Breast epithelium (tissue), 4 donors: ENCODE data around the gene PDCD7. TPM values are rescaled to one million over a fixed set of nuclear protein-coding genes. Genes with fewer than 3 reads are reported as not detected.

Source experiments
- DNase-seq, 2 donors: peaks; one replicate each; pipeline ENCODE4 v3.0.0-alpha.2; 2019; ENCODE audit warnings: low spot score in 2 of 2
- H3K27ac ChIP-seq, 2 donors: fragments of 200-600 bp; sonication (generic) in 1 of 2; one replicate each; pipeline ENCODE4 v1.5.1; 2016 to 2019; ENCODE audit warnings: mild to moderate bottlenecking in 1 of 2
- H3K27me3 ChIP-seq, 2 donors: fragments of 200-600 bp; sonication (generic) in 1 of 2; one replicate each; pipeline versions ENCODE4 v1.5.1 to v1.6.0; 2017 to 2019; ENCODE audit warnings: control low read depth in 1 of 2, mild to moderate bottlenecking in 1 of 2
- H3K36me3 ChIP-seq: fragments of 200-600 bp; one replicate; pipeline ENCODE4 v1.5.1; 2019
- H3K4me1 ChIP-seq, 2 donors: fragments of 200-600 bp; sonication (generic); one replicate each; pipeline ENCODE4 v1.5.1; 2016 to 2019; ENCODE audit warnings: control low read depth in 1 of 2
- H3K4me3 ChIP-seq, 3 donors: fragments of 200-600 bp; sonication (generic); 1 replicate in 2 of 3; 2 replicates in 1 of 3; pipeline ENCODE4 v1.5.1; 2016 to 2019; ENCODE audit warnings: mild to moderate bottlenecking in 3 of 3, moderate library complexity in 2 of 3
- H3K9me3 ChIP-seq, 2 donors: fragments of 200-600 bp; sonication (generic) in 1 of 2; one replicate each; pipeline ENCODE4 v1.5.1; 2016 to 2019; ENCODE audit warnings: control low read depth in 1 of 2
- CTCF ChIP-seq, 3 donors: fragments of 450-650 bp; IDR thresholded peaks; one replicate each; pipeline ENCODE4 v1.5.1; 2016 to 2017; ENCODE audit warnings: antibody characterized with exemption in 3 of 3, mild to moderate bottlenecking in 3 of 3, moderate library complexity in 3 of 3
- POLR2A ChIP-seq: fragments of 450-650 bp; IDR thresholded peaks from one replicate; pipeline ENCODE4 v1.6.1; 2016; ENCODE audit warnings: antibody characterized with exemption, mild to moderate bottlenecking, moderate library complexity
- POLR2AphosphoS5 ChIP-seq, 3 donors: sonication (generic); formaldehyde crosslinking; IDR thresholded peaks; one replicate each; pipeline ENCODE4 v1.6.1; 2017; ENCODE audit warnings: antibody characterized with exemption in 3 of 3
- intact Hi-C: fragments of 100-400 bp; cut with DNase I; formaldehyde crosslinking; loops from one replicate; pipeline ENCODE4 v1.15.1; 2023; ENCODE audit warnings: low total_unique reads
- total RNA-seq, 3 donors: library from RNA; depleted of rRNA; stranded (reverse); fragments of >200 nt; gene quantifications; one replicate each; pipeline ENCODE4 v1.1.0, GENCODE V29; 2016

Gene PDCD7
- total RNA-seq, 3 donors from 2014 or later, result 21.6 to 26.7 (median 24.4) TPM

GRCh38 chr15:65175511-65175910, 41.9 kb upstream of the PDCD7 start:
- no peak overlapping the region for H3K27ac ChIP-seq
- no peaks in the 10 kb centered on the region for H3K4me1 ChIP-seq
- H3K27me3 ChIP-seq, result no peaks in the 10 kb centered on the region
- DNase-seq, result no peak
- H3K36me3 ChIP-seq, result peaks cover 3% of the 10 kb centered on the region
- H3K4me3 ChIP-seq, result no peak overlapping the region
- intact Hi-C loops, result no loop called here
- no peaks in the 10 kb centered on the region for H3K9me3 ChIP-seq
- TF ChIP-seq POLR2AphosphoS5 (IDR thresholded peaks at IDR 0.05) (no peak), POLR2A (no peak), CTCF (IDR thresholded peaks at IDR 0.05) (no peak)

DNA sequence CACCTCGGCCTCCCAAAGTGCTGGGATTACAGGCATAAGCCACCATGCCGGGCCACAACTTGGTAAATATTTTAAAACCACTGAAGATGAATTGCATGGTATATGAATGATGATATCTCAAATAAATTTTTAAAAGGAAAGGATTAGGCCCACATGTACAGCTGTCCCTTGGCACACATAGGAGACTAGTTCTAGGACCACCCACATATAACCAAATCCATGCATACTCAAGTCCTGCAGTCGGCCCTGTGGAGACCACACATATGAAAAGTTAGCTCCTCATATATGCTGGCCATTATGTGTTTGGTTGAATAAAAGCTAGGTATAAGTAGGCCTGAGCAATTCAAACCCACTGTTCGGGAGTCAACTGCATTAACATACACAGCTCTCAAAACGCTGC, 40.9 kb upstream of the PDCD7 start:
- DNase-seq, result no peak
- H3K36me3 ChIP-seq, result peaks cover 3% of the 10 kb centered on the region
- no peaks in the 10 kb centered on the region for H3K9me3 ChIP-seq
- no peak overlapping the region for H3K4me3 ChIP-seq
- TF ChIP-seq POLR2AphosphoS5 (IDR thresholded peaks at IDR 0.05), result no peak
- TF ChIP-seq POLR2A, result no peak
- TF ChIP-seq CTCF (IDR thresholded peaks at IDR 0.05), result no peak
- H3K27me3 ChIP-seq, result no peaks in the 10 kb centered on the region
- intact Hi-C loops, result no loop called here
- no peaks in the 10 kb centered on the region for H3K4me1 ChIP-seq
- H3K27ac ChIP-seq, result no peak overlapping the region

DNA sequence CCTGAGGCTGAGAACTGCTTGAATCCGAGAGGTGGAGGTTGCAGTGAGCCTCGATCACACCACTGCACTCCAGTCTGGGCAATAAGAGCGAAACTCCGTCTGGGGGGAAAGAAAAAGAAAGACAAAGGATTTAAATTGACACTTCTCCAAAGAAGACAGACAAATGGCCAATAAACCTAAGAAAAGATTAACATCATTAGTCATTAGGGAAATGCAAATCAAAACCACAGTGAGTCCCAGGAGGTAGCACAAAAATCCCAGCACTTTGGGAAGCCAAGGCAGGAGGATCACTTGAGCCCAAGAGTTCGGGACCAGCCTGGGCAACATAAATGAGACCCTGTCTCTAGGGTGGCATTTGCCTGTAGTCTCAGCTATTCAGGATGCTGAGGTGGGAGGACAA, 38.9 kb upstream of the PDCD7 start:
- no peak for DNase-seq
- Histone ChIP-seq H3K27ac (no peak overlapping the region), H3K4me3 (no peak overlapping the region), H3K4me1 (no peaks in the 10 kb centered on the region), H3K9me3 (no peaks in the 10 kb centered on the region), H3K36me3 (peaks cover 3% of the 10 kb centered on the region), H3K27me3 (no peaks in the 10 kb centered on the region)
- TF ChIP-seq POLR2AphosphoS5 (IDR thresholded peaks at IDR 0.05) (no peak), CTCF (IDR thresholded peaks at IDR 0.05) (no peak), POLR2A (no peak)
- intact Hi-C loops, result no loop called here

DNA sequence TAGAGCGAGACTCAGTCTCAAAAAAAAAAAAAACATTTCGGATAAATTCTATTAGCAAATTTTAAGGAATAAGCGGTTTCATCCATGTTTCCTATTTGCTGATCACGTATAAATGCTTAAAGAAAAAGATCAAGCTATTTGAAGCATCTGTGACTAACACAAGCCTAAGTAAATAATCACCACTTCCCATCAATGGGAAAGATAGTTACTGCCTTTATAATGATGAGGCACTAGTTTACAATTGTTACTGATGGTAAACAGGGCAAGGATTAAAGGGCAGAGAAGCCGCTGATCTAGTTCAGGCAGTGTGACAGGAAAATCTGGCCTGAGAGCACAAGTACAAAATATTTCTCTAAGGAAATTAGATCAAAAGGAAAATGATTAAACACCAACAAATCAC, 37.8 kb upstream of the PDCD7 start:
- Histone ChIP-seq H3K27me3 (no peaks in the 10 kb centered on the region), H3K27ac (no peak overlapping the region), H3K4me3 (no peak overlapping the region), H3K4me1 (no peaks in the 10 kb centered on the region), H3K36me3 (peaks cover 3% of the 10 kb centered on the region), H3K9me3 (no peaks in the 10 kb centered on the region)
- no peak for DNase-seq
- TF ChIP-seq POLR2AphosphoS5 (IDR thresholded peaks at IDR 0.05) (no peak), POLR2A (no peak), CTCF (IDR thresholded peaks at IDR 0.05) (no peak)
- intact Hi-C loops, result no loop called here

DNA sequence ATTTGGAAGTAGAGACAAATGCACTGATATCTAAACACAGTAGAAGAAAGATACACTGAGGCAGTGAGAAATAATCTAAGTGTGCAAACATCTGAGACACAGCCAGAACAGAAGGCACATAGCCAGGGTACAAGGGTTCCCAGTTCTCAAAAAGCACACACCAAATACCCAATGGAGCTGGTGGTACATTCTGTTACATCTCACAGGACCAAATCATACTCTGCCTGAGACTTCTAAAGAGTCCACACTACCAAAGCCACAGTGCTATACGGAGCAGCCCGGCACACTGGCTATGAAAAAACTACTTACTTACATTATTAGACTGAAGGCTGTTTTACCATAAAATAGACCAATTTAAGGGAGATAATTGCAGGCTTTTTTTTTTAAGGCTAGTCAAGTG, 32.3 kb upstream of the PDCD7 start:
- no peaks in the 10 kb centered on the region for H3K36me3 ChIP-seq
- no peaks in the 10 kb centered on the region for H3K9me3 ChIP-seq
- H3K4me1 ChIP-seq, result peaks cover 0 to under 1% of the 10 kb centered on the region in 2 donors
- no peak for DNase-seq
- no peaks in the 10 kb centered on the region for H3K27me3 ChIP-seq
- intact Hi-C loops, result no loop called here
- TF ChIP-seq CTCF (IDR thresholded peaks at IDR 0.05), result no peak
- TF ChIP-seq POLR2AphosphoS5 (IDR thresholded peaks at IDR 0.05), result no peak
- TF ChIP-seq POLR2A, result no peak
- H3K4me3 ChIP-seq, result no peak overlapping the region
- H3K27ac ChIP-seq, result no peak overlapping the region
